Mesendoderm (in vitro differentiated cells): ENCODE measurements around the gene SLC2A6.

ENCODE experiments used
- DNase-seq: peaks from one replicate; pipeline ENCODE4 v3.0.0; 2013
- H2AK5ac ChIP-seq: 2 replicates; pipeline ENCODE4 v1.6.1; 2013; ENCODE audit warnings: low read length, inconsistent platforms
- H2BK120ac ChIP-seq: 2 replicates; pipeline ENCODE4 v1.6.1; 2013; ENCODE audit warnings: low read depth, mild to moderate bottlenecking, low read length, moderate library complexity, mixed read lengths
- H2BK15ac ChIP-seq: replicated peaks from 2 replicates; pipeline ENCODE4 v1.6.1; 2013; ENCODE audit warnings: low read depth, mild to moderate bottlenecking, moderate library complexity
- H2BK5ac ChIP-seq: 2 replicates; pipeline ENCODE4 v1.6.1; 2013; ENCODE audit warnings: low read length, inconsistent platforms
- H3K18ac ChIP-seq: 2 replicates; pipeline ENCODE4 v1.6.1; 2013; ENCODE audit warnings: mild to moderate bottlenecking, low read length, mixed read lengths
- H3K23ac ChIP-seq: one replicate; pipeline ENCODE4 v1.6.1; 2013; ENCODE audit warnings: low read length
- H3K27ac ChIP-seq: 2 replicates; pipeline ENCODE4 v1.5.1; 2013; ENCODE audit warnings: low read depth, mild to moderate bottlenecking, inconsistent platforms, low read length, moderate library complexity
- H3K27me3 ChIP-seq: 2 replicates; pipeline ENCODE4 v1.6.1; 2013; ENCODE audit warnings: low read length, control low read depth, mild to moderate bottlenecking, inconsistent platforms; ENCODE audit not compliant: insufficient read depth, poor library complexity
- H3K36me3 ChIP-seq: 2 replicates; pipeline ENCODE4 v1.6.1; 2013; ENCODE audit warnings: low read length, inconsistent platforms; ENCODE audit not compliant: control insufficient read depth, insufficient read depth
- H3K4ac ChIP-seq: one replicate; pipeline ENCODE4 v1.6.1; 2013; ENCODE audit warnings: low read depth, mild to moderate bottlenecking, low read length, moderate library complexity
- H3K4me1 ChIP-seq: 2 replicates; pipeline ENCODE4 v1.6.1; 2013; ENCODE audit warnings: low read depth, low read length, inconsistent platforms; ENCODE audit not compliant: control insufficient read depth
- H3K4me2 ChIP-seq: 2 replicates; pipeline ENCODE4 v1.6.1; 2013; ENCODE audit warnings: low read length
- H3K4me3 ChIP-seq: 2 replicates; pipeline ENCODE4 v1.5.1; 2013; ENCODE audit warnings: mild to moderate bottlenecking, low read length
- H3K56ac ChIP-seq: one replicate; pipeline ENCODE4 v1.6.1; 2013; ENCODE audit warnings: low read length
- H3K79me1 ChIP-seq: 2 replicates; pipeline ENCODE4 v1.6.1; 2013; ENCODE audit warnings: low read length, inconsistent platforms
- H3K79me2 ChIP-seq: 2 replicates; pipeline ENCODE4 v1.6.1; 2013; ENCODE audit warnings: mild to moderate bottlenecking, low read length; ENCODE audit not compliant: control insufficient read depth, insufficient read depth
- H3K9ac ChIP-seq: 2 replicates; pipeline ENCODE4 v1.6.1; 2013; ENCODE audit warnings: low read length, inconsistent platforms
- H4K5ac ChIP-seq: one replicate; pipeline ENCODE4 v1.6.1; 2013; ENCODE audit warnings: low read length
- H4K8ac ChIP-seq: one replicate; pipeline ENCODE4 v1.6.1; 2013; ENCODE audit warnings: low read depth, mild to moderate bottlenecking, control low read depth, low read length, moderate library complexity
- WGBS: extraction: QIAGEN DNeasy Blood & Tissue Kit; methylation state at CpG from one replicate; pipeline ENCODE4 v1.1.7; 2013; ENCODE audit warnings: low lambda C conversion rate, missing lambda C conversion rate; ENCODE audit not compliant: insufficient coverage; ENCODE audit errors: extremely low coverage; 5-methylcytosine and 5-hydroxymethylcytosine counted together

SLC2A6 gene

DNA sequence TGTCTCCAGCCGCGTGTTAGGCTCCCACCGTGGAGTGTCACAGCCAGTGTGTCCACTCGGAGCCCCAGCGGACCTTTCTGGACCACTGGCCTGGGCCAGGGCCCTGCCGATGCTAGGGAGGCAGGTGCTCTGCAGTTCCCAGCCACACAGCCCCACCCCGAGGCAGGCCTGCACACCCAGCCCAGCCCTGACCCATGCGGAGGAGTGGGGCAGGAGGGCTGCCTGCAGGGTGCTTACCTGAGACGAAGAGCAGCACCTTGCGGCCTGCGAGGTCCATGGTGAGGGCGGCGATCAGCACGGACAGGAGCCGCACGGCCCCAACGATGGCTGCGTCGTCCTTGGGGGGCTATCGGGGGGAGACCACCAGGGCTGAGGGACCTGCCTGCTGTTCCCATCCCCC is 5.2 kb downstream of the SLC2A6 start:
- Histone ChIP-seq H2BK120ac (no peak overlapping the region), H3K27ac (no peak overlapping the region), H2BK15ac (no peak overlapping the region), H4K5ac (no peak overlapping the region), H3K79me1 (peaks cover 9% of the 10 kb centered on the region), H3K36me3 (peaks cover 1% of the 10 kb centered on the region), H3K79me2 (peaks cover 7% of the 10 kb centered on the region), H3K18ac (no peak overlapping the region), H4K8ac (no peak overlapping the region), H3K4me3 (no peak overlapping the region), H3K4me2 (no peak overlapping the region), H3K9ac (no peak overlapping the region), H3K4ac (no peak overlapping the region), H3K56ac (no peak overlapping the region), H2AK5ac (no peak overlapping the region), H2BK5ac (no peak overlapping the region), H3K27me3 (no peaks in the 10 kb centered on the region), H3K4me1 (peaks cover 5% of the 10 kb centered on the region), H3K23ac (no peak overlapping the region)
- WGBS: no CpG with 5 or more reads among the region's 20 CpGs
- DNase-seq: no peak

DNA sequence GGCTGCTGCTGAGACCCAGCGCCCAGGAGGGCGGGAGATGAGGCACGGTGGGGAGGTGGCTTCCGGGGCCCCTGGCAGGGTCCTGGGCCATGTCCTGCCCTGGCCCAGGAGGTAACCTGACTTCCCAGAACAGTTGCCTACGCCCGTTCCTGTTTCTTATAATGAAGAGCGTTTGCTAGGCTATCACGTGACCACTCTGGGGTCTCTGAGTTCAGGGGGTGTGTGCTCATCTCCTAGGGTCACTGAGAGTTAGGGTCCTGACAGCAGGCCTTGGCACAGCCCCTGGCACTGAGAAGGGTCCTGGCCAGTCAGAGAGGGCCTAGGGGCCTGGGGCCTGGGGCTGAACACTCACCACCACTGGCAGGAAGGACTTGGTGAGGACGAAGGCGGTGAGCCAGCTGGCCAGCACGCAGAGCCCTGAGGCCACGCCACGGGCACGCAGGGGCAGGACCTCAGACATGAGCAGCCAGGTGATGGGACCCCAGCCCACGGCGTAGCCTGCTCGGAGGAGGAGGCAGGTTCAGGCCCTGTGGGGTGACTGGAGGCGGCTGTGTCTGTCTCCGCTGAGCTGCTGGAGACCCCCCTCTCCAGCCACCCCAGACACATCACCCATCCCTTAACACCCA is 6.0 kb downstream of the SLC2A6 start:
- Histone ChIP-seq H4K8ac (no peak overlapping the region), H2BK5ac (no peak overlapping the region), H3K23ac (no peak overlapping the region), H3K56ac (no peak overlapping the region), H2BK120ac (no peak overlapping the region), H3K27me3 (no peaks in the 10 kb centered on the region), H3K36me3 (peaks cover 1% of the 10 kb centered on the region), H3K9ac (no peak overlapping the region), H3K4me2 (no peak overlapping the region), H3K4ac (no peak overlapping the region), H3K4me3 (no peak overlapping the region), H2BK15ac (no peak overlapping the region), H3K79me2 (peaks cover 2% of the 10 kb centered on the region), H2AK5ac (no peak overlapping the region), H3K79me1 (peaks cover 4% of the 10 kb centered on the region), H3K18ac (no peak overlapping the region), H3K27ac (no peak overlapping the region), H3K4me1 (peaks cover 1% of the 10 kb centered on the region), H4K5ac (no peak overlapping the region)
- no CpG with 5 or more reads among the region's 19 CpGs for WGBS
- no peak for DNase-seq

DNA sequence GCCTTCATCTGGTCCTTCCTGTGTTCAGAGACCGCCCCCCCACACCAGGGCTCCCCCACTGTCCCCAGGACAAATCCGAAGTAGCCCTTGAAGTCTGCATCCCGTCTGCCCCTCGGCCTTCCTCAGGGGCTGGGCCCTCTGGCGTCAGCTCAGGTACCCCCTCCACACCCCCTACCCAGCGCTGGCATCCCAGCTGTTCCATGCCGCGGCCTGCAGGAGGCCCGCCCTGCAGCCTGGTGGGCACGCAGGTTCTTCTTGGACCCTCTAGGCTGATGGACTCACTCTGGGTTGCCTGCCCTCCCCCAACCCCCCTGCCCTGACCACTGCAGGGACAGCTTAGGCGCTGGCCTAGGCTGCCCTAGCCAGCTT is 6.6 kb downstream of the SLC2A6 start:
- H3K36me3 ChIP-seq: peaks cover 1% of the 10 kb centered on the region

DNA sequence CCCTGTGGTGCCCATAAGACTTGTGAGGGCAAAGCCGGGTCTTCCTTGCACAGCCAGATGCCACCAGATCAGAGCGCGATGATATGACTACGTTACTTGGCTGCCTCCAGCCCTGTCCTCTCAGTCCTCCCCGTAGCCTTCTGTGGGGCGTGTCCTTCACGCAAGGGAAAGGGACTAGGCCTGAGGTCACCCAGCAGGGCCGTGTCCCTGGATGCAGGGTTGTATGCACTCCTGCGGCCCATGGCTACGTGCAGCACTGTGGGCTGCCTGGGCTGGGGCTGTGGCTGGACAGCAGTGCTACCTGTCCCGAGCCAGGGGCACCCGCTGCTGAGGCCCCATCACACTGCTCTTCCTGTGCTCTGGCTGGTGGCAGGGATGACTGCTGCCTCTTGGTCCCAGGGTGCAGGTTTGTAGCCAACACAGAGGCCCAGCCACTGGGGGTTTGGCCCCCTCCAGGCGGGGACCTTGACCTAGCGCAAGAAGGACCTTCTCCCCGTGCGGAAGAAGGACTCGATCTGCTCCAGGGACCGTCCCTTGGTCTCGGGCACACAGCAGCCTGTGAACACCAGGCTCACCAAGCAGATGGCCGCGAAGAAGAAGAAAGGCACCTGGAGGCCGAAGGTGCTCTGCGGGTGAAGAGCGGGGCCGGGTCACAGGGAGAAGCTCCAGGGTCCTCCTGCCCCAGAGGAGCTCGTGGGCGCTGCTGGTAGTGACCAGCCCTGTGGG is 7.2 kb downstream of the SLC2A6 start:
- no peak overlapping the region for H3K4me3 ChIP-seq
- H2AK5ac ChIP-seq: no peak overlapping the region
- H3K23ac ChIP-seq: no peak overlapping the region
- H3K36me3 ChIP-seq: peaks cover 1% of the 10 kb centered on the region
- H3K9ac ChIP-seq: no peak overlapping the region
- H3K4me2 ChIP-seq: no peak overlapping the region
- no peak overlapping the region for H3K4ac ChIP-seq
- H3K27me3 ChIP-seq: no peaks in the 10 kb centered on the region
- H3K27ac ChIP-seq: no peak overlapping the region
- DNase-seq: no peak
- H4K8ac ChIP-seq: no peak overlapping the region
- no peak overlapping the region for H3K56ac ChIP-seq
- WGBS: no CpG with 5 or more reads among the region's 27 CpGs
- no peaks in the 10 kb centered on the region for H3K79me1 ChIP-seq
- H3K79me2 ChIP-seq: no peaks in the 10 kb centered on the region
- no peaks in the 10 kb centered on the region for H3K4me1 ChIP-seq
- no peak overlapping the region for H4K5ac ChIP-seq
- no peak overlapping the region for H2BK120ac ChIP-seq
- H3K18ac ChIP-seq: no peak overlapping the region
- H2BK5ac ChIP-seq: no peak overlapping the region
- no peak overlapping the region for H2BK15ac ChIP-seq

More for the DNA sequence above, 6.6 kb downstream of the SLC2A6 start:
- WGBS: no CpG with 5 or more reads among the region's 11 CpGs
- H3K56ac ChIP-seq: no peak overlapping the region
- no peak overlapping the region for H2BK120ac ChIP-seq
- no peak overlapping the region for H3K9ac ChIP-seq
- no peaks in the 10 kb centered on the region for H3K79me1 ChIP-seq
- no peak overlapping the region for H3K4me3 ChIP-seq
- H3K18ac ChIP-seq: no peak overlapping the region
- no peak overlapping the region for H4K5ac ChIP-seq
- no peaks in the 10 kb centered on the region for H3K4me1 ChIP-seq
- DNase-seq: no peak
- no peak overlapping the region for H2BK15ac ChIP-seq
- H3K27me3 ChIP-seq: no peaks in the 10 kb centered on the region
- no peak overlapping the region for H4K8ac ChIP-seq
- no peak overlapping the region for H3K27ac ChIP-seq
- H2AK5ac ChIP-seq: no peak overlapping the region
- no peaks in the 10 kb centered on the region for H3K79me2 ChIP-seq
- no peak overlapping the region for H3K4ac ChIP-seq
- no peak overlapping the region for H3K4me2 ChIP-seq
- no peak overlapping the region for H3K23ac ChIP-seq
- H2BK5ac ChIP-seq: no peak overlapping the region

DNA sequence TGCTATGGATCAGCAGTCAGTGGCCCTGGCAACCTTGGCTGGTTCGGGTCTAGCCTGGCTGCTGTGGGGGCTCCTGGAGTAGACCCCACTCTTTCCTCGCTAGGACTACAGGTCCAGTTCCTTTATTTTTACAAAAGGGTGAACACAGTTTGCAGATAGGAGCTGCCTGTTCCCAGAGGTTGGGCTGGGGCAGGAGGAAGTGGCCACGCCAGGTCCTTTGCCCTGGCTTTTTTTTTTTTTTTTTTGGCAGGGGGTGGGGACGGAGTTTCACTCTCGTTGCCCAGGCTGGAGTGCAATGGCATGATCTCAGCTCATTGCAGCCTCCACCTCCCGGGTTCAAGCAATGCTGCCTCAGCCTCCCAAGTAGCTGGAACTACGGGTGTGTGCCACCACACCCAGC is 7.9 kb downstream of the SLC2A6 start:
- no peak overlapping the region for H3K18ac ChIP-seq
- no peak overlapping the region for H4K8ac ChIP-seq
- H3K4me3 ChIP-seq: no peak overlapping the region
- no peak overlapping the region for H3K23ac ChIP-seq
- no peak overlapping the region for H3K56ac ChIP-seq
- no peak overlapping the region for H3K4me2 ChIP-seq
- no peak overlapping the region for H2BK120ac ChIP-seq
- no peak overlapping the region for H2AK5ac ChIP-seq
- H3K4me1 ChIP-seq: no peaks in the 10 kb centered on the region
- no peaks in the 10 kb centered on the region for H3K36me3 ChIP-seq
- no peak for DNase-seq
- H3K27me3 ChIP-seq: no peaks in the 10 kb centered on the region
- H3K4ac ChIP-seq: no peak overlapping the region
- no peaks in the 10 kb centered on the region for H3K79me2 ChIP-seq
- no CpG with 5 or more reads among the region's 7 CpGs for WGBS
- no peak overlapping the region for H2BK5ac ChIP-seq
- H2BK15ac ChIP-seq: no peak overlapping the region
- H3K27ac ChIP-seq: no peak overlapping the region
- no peaks in the 10 kb centered on the region for H3K79me1 ChIP-seq
- no peak overlapping the region for H3K9ac ChIP-seq
- H4K5ac ChIP-seq: no peak overlapping the region
